GM19372 (cell line): ENCODE measurements around the gene DNAAF9.

ENCODE experiments used
- ATAC-seq: cut with Tn5 transposase; IDR thresholded peaks from one replicate; pipeline ENCODE4 v1.9.1; 2021; ENCODE audit warnings: mild to moderate bottlenecking, low read depth, moderate library complexity; ENCODE audit not compliant: unreplicated experiment

The DNAAF9 gene

GRCh38 chr20:3412600-3413392 is 5.3 kb upstream of the DNAAF9 start:
- no peak for ATAC-seq

- no peak for ATAC-seq
Observed at GRCh38 chr20:3410464-3410863, 3.0 kb upstream of the DNAAF9 start.

GRCh38 chr20:3409417-3409816 is 1.9 kb upstream of the DNAAF9 start:
- ATAC-seq, result no peak

GRCh38 chr20:3407771-3408637 is 535 bp upstream of the DNAAF9 start:
- peak; percentile 52 for ATAC-seq

GRCh38 chr20:3406481-3407039 is 909 bp downstream of the DNAAF9 start:
- ATAC-seq, result no peak

- ATAC-seq, result no peak
Observed at GRCh38 chr20:3405696-3406358, 1.6 kb downstream of the DNAAF9 start.

- no peak for ATAC-seq
Observed at GRCh38 chr20:3405139-3405538, 2.3 kb downstream of the DNAAF9 start.

GRCh38 chr20:3404402-3404801 is 3.1 kb downstream of the DNAAF9 start:
- ATAC-seq, result no peak

- no peak for ATAC-seq
Observed at GRCh38 chr20:3403741-3404140, 3.7 kb downstream of the DNAAF9 start.

GRCh38 chr20:3402453-3402852 is 5.0 kb downstream of the DNAAF9 start:
- ATAC-seq, result no peak

- no peak for ATAC-seq
Observed at GRCh38 chr20:3400260-3401155, 7.0 kb downstream of the DNAAF9 start.

- no peak for ATAC-seq
Observed at GRCh38 chr20:3398681-3399252, 8.7 kb downstream of the DNAAF9 start.

- ATAC-seq, result no peak
Observed at GRCh38 chr20:3396492-3396891, 11.0 kb downstream of the DNAAF9 start.

- ATAC-seq, result no peak
Observed at GRCh38 chr20:3392756-3393155, 14.7 kb downstream of the DNAAF9 start.

GRCh38 chr20:3390759-3391425 is 16.6 kb downstream of the DNAAF9 start:
- no peak for ATAC-seq

- no peak for ATAC-seq
Observed at GRCh38 chr20:3383878-3384495, 23.5 kb downstream of the DNAAF9 start.

GRCh38 chr20:3382836-3383235 is 24.6 kb downstream of the DNAAF9 start:
- ATAC-seq, result no peak

- no peak for ATAC-seq
Observed at GRCh38 chr20:3380228-3381070, 27.0 kb downstream of the DNAAF9 start.
